ENCODE results near the gene EFR3B.

Gene EFR3B

DNA sequence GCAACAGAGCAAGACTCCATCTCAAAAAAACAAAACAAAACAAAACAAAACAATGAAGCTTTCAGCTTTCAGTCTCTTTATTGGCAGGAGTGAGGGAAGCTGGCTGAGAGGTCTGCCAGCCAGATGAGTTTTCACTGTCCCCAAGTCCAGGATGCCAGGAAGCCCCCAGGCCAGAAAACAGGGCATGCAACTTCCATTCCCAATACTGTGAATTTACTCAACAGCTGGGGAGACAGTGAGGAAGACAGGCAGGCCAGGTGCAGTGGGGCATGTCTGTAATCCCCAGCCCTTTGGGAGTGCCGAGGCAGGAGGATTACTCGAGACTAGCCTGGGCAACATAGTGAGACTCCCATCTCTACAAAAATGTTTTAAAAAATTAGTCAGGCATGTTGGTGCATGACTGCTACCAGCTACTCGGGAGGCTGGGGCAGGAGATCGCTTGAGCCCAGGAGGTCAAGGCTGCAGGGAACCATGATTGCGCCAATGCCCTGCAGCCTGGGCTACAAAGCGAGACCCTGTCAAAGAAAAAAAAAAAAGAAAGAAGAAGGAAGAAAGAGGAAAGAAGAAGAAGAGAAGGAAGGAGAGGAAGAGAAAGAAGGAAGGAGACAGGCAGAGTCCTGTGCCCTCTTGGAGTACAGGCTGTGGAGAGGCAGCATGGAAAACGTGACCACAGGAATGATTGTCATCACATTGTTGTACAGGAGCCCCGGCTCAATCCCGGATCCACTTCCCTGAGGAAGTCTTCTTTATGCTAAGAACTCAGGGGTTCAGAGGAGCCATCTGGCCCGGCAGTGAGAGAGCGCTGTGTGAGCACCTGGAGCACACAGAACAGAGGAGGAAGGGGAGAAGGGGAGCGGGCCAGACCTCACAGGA lies 155.7 kb downstream of the EFR3B start:
- DNase-seq = no peak

DNA sequence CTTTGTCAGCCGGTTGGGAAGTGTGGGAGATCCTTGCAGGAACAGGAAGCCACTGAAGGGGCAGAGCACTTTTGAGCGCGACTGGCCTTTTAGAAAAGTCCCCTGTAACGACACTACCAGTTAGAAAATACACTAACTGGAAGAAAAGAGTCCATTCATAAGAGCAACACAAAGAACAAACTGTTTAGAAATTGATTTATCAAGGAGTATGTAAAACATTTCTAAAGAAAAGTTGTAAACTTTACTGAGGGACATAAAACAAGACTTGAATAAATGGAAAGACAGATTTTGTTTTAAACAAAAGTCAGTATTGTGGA lies 156.3 kb downstream of the EFR3B start:
- no peak for DNase-seq

DNA sequence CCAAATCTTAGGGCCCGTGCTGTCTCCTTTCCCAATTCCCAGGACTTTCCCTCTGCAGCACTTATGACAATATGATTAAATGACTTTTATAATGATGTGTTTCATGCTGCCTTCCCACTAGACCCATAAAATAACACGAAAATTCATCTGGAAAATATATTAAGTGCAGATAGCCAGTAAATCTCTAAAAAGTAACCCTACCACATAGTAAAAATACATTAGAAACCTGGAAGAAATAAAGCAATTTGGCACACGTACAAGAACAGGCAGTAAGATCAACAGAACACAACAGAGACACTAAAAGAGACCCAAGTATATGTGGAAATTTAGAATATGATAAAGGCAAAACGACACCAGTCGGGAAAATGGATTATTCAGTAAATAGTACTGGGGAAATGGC lies 156.7 kb downstream of the EFR3B start:
- DNase-seq = no peak

DNA sequence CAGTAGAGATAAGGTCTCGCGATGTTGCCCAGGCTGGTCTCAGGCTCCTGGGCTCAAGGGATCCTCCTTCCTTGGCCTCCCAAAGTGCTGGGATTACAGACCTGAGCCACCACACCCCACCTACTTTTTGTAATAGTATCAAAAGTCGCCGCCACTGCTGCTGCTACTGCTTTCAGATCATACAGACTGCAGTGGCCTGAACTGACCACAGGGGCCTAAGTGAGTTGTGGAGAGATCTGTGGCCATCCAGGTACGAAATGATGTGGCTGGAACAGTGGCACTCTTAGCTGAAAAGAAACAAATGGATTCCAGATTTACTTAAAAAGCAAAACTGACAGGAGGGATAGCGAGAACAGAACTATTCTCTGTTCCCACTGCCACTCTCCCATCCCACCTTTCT lies 159.4 kb downstream of the EFR3B start:
- no peak for DNase-seq

DNA sequence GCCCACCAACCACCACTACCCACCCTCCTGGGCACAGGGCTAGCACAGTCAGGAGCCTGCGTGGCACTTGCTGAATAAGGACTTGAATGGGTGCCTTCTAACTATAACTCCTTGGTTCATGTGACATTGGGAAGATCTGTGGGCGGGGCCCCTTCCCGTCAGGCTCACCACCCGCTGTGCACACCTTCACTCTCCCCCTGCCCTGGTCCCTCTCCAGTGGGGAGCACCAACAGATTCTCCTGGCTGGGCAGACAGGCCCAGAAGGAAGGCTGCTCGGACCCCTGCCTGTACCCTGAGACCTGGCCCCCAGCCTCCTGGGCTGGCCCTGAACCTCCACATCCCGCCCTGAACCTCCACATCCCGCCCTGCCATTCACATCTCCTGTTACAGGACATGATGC lies 159.9 kb downstream of the EFR3B start:
- no peak for DNase-seq

DNA sequence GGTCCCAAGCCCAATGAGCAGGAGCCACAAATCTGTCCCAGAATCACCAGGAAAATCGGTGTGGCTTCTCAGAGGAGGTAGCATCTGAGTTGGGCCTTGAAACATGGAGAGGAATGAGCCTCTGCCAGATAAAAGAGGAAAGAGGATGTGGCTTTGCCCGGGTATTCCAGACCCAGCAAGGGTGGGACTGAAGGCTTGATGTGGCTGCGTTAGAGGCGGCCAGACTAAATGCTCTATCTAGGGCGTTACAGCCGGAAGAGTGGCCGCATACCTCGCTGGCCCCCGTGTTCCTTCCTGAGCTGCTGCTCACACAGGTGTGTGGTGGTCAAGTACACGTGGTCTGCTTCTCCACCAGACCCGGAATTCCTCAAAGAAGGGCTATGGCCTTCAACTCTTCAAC lies 160.4 kb downstream of the EFR3B start:
- DNase-seq = no peak

DNA sequence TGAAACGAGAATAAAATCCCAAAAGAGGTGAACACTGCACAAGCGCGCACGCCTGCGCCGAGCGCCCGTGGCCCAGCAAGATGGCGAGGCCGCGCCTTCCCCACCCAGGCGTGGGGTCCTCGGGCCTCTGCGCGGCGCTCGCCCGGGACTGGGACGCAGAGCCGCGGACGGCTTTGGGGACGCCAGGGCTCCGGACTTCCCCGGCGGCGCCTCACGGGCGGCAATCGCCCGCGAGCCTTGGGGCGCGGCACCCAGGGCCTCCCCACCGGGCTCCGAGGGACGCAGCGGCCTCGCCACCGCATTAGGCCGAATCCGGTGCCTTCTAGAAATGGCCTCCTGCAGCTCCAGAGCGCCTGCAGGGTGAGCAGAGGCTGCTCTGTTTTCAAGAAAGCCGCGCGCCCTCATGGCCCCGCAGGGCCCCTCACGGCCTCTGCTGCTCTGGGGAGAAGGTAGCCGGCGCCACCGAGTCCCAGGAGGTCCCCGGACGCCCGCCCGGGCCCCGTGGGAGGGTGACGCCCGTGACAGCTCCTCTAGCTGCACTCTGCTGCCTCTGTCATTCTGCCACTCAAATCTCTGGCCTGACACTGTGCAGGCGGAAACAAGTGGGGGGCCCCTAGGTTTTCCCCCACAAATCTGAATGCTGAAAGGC lies 162.4 kb downstream of the EFR3B start:
- no peak for DNase-seq

DNA sequence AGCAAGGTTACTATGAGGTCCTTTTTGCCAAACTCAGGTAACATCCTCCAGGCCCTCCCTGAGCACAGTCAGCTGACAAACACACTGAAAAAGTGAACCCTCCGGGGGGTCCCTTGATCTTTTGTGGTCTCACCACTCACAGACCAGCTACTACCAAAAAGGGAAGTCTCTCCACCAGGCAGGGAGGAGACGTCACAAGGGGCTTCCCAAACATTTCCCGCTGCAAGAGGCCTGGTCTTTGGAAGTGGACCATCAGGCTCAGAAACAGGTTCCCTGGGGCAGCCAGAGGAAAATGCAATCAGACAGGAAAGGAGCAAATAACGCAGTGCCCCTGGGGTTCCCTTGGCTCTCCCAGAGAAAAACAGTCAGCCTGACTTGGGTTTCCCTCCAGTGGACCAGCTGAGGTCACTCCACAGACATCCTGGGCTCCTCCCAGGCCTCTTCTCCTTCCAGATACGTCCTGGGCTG lies 165.2 kb downstream of the EFR3B start:
- no peak for DNase-seq

All from NCI-H1436 (cell line).